ENCODE measurements around the gene PKD1. TPM values are rescaled to one million over a fixed set of nuclear protein-coding genes. Genes with fewer than 3 reads are reported as not detected.
A peak's percentile ranks its signal among the peaks of the same experiment; 100 is the strongest.

PKD1 gene
- total RNA-seq, 1 donor from 2014 or later = 34.8 TPM

DNA sequence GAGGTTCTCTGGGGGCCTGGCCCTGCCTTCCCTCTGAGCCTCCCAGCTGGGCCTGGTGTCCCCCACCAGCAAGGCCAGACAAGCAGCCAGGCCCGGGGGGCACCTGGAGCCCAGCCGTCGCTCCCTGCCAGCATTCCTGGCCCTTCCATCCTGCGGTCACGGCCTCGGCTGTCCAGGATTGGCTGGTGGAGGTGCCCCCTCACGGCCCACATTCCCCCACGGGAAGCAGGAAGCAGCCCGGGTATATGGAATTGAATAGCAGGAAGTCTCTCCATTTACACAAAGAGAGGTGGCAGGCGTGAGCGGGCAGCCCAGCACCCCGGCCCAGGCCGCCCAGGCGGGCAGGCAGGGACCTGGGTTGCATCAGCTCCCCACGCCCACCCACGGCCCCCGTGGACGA, 34.4 kb upstream of the PKD1 start:
- ATAC-seq = peak; percentile 14

GRCh38 chr16:2167068-2167638, 31.5 kb upstream of the PKD1 start:
- ATAC-seq = no peak

DNA sequence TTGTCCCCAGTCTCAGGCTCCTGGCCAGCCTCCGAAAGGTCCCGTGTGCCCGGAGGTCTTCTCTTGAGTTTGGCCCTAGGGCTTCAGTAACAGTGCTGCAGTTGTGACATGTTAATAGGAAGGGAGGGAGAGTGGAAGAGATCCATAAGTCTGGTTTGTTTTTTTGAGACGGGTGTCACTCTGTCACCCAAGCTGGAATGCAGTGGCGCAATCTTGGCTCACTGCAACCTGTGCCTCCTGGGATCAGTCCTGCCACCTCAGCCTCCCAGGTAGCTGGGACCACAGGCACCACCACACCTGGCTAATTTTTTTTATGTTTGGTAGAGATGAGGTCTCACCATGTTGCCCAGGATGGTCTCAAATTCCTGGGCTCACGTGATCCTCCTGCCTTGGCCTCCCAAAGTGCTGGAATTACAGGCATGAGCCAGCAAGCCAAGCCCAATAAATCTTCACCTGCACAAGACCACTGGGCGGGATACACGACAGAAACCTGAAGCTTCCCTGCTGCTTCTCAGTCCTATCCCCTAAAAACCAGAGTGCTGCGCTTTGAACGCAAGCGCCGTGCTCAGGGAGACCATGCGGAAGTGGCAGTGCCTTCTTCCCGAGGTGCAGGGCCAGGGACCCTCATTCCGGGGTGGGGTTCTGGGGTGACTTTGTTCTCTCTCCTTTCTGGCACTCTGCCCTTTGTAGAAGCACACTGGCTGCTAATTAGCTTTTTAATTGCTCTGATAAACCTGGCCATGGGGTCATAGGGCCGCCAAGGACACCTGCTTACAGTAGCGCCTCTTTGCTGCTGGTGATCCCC, 30.8 kb upstream of the PKD1 start:
- no peak for ATAC-seq

GRCh38 chr16:2165861-2166260, 30.2 kb upstream of the PKD1 start:
- ATAC-seq = no peak

- ATAC-seq = peak; percentile 87
Observed at GRCh38 chr16:2163211-2163881, 27.6 kb upstream of the PKD1 start.

DNA sequence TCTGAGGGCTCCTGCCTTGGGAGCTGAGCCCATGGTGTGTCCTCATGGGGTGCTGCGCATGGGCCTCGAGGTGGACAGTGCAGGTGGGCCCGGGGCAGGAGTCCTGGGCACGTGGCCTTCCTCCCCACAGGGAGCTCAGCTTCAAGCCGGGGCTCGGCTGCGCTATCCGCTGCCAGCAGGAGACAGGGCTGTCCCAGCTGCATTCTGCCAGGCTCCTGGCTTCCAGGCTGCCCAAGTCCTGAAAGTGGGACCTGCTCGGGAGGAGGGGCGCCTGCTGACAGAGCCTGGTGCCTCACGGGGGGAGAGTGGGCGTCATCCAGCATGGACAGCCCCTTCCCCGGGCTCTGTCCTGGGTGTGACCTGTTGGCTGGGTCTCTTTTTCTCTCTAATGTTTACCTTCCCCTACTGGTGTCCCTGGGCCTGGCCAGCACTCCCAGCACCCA, 27.0 kb upstream of the PKD1 start:
- ATAC-seq = peak; percentile 6

DNA sequence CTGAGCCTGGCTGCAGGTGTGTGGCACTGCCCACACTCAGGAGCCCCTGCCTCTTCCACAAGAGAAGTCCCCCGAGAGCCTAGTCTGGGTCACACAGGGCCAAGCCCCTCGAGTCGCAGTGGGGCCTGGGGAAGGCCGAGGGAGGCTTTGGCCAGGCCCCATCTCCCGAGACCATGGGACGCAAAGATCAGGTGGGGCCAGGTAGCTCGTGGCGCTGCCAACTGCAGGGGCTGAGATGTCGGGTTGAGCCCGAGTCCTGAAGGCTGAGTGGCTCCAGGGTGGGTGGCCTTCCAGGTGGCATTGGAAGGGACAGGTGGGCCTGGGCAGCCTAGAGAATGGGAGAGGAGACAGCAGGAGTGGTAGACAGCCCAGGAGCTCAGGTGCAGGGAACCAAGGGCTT, 26.2 kb upstream of the PKD1 start:
- no peak for ATAC-seq

- ATAC-seq = peak; percentile 1
Observed at GRCh38 chr16:2160915-2161551, 25.3 kb upstream of the PKD1 start.

DNA sequence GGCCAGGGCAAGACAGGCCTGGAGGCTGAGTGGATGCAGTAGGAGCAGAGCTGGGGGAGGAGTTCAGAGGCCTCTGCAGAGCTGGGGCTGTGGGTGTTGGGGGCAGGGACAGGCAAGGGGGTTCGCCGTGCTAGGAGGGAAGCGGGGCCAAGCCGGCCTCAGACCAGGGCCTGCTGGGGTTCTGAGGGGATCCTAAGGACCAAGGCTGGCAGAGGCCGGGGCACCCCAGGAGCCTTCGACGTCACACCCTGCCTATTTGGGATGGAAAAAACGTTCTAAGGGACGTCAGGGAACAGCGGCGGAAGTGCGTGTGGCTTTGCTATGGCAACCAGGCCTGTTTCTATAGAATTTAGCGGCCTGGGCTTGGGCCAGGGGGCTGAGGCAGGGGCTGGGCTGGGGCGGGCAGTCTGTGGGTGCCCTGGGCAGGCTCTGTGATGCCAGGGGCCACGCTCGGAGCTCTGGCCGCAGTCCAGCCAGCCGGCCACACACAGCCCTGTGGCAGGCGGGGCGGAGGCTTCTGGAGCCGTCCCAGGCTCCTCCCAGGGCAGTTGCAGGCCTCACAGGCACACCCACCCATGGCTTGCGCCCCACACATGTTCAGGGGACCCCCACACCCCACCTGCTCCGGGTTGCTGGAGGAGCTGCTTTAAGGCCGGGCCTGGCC, 23.6 kb upstream of the PKD1 start:
- no peak for ATAC-seq

DNA sequence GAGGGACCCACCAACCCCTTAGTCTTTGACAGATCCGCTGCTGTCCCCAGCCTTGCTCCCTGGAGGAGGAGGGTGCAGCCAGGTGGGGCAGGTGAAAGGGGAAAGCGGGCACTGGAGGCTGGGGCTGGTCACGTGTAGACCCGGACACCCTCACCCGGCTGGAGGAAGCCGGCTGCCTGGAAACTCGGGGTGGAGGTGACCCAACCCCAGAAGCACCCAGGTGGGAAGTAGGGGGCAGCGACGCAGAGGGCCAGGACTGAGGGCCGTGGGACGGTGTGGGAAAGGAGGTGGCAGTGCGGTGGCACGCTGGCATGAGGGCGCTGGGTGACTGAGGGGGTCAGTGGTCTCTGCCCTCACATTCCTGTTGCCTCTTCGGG, 22.6 kb upstream of the PKD1 start:
- no peak for ATAC-seq

- peak; percentile 1 for ATAC-seq
Observed at GRCh38 chr16:2157480-2158261, 22.0 kb upstream of the PKD1 start.

DNA sequence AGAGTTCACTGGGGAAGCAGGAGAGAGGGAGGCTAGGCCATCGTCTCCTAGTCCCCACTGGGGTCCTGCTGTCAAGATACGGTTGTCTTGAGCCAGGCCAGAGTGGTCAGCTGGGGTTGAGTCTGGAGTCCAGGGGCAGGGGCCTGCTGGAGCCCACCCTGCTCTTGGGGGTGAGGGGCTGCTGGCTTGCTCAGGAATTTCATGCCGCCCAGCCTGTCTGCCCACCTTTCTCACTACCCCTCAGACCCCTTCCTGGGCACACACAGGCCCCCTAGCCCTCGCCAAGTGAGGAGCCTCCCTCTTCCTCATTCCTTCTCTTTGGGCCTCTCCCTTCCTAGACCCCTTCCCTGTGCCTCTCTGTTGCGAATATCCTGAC, 21.1 kb upstream of the PKD1 start:
- ATAC-seq = no peak

- peak; percentile 8 for ATAC-seq
Observed at GRCh38 chr16:2155977-2156848, 20.5 kb upstream of the PKD1 start.

- peak; percentile 81 for ATAC-seq
Observed at GRCh38 chr16:2155091-2155950, 19.6 kb upstream of the PKD1 start, which contains the start of gene TRAF7. TSS of gene TRAF7 (plus strand) at chr16:2155782. CDS start at chr16:2163921, 8,139 bp downstream.

DNA sequence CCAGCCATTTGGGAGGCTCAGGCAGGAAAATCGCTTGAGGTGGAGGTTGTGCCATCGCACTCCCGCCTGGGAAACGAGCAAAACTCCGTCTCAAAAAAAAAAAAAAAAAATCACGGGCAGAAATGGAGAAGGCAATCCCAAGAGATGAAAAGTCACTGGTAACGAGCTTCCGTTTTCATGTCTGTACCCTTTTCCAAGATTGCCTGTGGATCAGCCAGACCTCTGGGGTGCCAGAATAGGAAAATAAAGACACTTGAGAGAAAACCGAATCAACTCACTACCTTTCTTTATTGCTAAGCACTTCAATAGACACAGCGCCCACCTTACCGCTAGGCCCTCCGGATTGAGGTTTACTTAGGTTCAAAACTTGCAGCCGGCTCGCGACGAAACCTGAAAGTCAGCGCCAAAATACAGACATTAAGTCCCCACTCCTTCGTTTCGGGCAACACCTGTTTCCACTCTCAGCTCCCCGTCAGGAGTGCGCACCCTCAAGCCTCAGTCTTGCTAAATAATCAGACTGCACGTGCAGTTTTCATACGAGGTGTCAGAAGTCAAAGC, 18.9 kb upstream of the PKD1 start:
- no peak for ATAC-seq

DNA sequence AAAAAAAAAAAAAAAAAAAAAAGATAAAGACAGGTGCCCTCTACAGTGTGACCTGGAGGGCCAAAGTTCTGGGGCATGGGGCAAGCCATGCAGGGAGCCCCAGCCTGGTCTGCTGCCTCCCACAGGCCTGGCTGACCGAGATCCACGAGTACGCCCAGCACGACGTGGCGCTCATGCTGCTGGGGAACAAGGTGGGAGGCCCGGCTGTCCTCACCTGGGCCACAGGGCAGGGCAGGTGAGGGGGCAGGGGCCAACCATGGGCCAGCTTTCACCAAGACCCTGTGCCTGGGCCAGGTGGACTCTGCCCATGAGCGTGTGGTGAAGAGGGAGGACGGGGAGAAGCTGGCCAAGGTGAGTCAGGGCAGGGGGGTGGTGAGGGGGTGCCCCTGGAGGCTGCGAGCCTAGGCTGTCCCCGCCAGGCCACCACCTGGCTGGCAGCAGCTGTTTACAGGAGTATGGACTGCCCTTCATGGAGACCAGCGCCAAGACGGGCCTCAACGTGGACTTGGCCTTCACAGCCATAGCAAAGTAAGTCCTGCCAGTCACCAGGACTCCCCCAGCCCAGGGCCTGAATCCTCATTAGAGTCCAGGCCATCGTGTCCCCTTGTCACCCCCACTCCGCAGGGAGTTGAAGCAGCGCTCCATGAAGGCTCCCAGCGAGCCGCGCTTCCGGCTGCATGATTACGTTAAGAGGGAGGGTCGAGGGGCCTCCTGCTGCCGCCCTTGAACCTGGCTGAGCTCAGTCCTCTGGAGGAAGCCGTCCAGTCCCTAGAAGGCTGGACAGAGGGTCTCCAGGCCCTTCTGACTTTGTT, 17.2 kb upstream of the PKD1 start:
- ATAC-seq = no peak

- no peak for ATAC-seq
Observed at GRCh38 chr16:2151188-2152091, 15.7 kb upstream of the PKD1 start.

Data from esophagus mucosa (tissue), 1 donor.